Breast epithelium (tissue), 3 donors: Measurements from ENCODE around the gene ATP12A.

Experiments used
- POLR2A ChIP-seq: fragments of 450-650 bp; IDR thresholded peaks from one replicate; pipeline ENCODE4 v1.6.1; 2016; ENCODE audit warnings: antibody characterized with exemption, mild to moderate bottlenecking, moderate library complexity
- POLR2AphosphoS5 ChIP-seq, 3 donors: sonication (generic); formaldehyde crosslinking; IDR thresholded peaks; one replicate each; pipeline ENCODE4 v1.6.1; 2017; ENCODE audit warnings: antibody characterized with exemption in 3 of 3
- TF ChIP-seq, protein P1 (sequence below), 3 donors: fragments of 450-650 bp; IDR thresholded peaks; one replicate each; pipeline ENCODE4 v1.5.1; 2016 to 2017; ENCODE audit warnings: antibody characterized with exemption in 3 of 3, mild to moderate bottlenecking in 3 of 3, moderate library complexity in 3 of 3

DNA sequence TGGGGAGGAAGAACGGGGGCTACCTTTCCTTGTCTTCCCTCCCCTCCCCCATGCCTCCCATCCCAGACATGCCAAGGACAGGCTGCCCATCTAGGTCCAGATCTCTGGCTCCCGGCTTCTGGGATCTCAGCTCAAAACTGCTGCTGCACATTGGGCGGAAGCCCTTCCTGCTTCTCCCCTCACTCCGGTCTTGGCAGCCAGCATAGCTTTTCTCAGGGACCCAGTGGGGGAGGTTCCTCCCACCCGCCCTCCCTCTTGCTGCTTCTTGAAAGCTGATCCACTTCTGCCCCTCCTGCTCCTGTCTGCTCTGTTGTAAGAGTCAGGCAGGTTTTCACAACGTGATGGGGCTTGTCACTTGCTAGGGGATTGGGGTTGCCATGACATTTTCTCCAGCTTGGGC lies 62.1 kb downstream of the ATP12A start:
- TF ChIP-seq POLR2A: no peak
- TF ChIP-seq, protein P1, sequence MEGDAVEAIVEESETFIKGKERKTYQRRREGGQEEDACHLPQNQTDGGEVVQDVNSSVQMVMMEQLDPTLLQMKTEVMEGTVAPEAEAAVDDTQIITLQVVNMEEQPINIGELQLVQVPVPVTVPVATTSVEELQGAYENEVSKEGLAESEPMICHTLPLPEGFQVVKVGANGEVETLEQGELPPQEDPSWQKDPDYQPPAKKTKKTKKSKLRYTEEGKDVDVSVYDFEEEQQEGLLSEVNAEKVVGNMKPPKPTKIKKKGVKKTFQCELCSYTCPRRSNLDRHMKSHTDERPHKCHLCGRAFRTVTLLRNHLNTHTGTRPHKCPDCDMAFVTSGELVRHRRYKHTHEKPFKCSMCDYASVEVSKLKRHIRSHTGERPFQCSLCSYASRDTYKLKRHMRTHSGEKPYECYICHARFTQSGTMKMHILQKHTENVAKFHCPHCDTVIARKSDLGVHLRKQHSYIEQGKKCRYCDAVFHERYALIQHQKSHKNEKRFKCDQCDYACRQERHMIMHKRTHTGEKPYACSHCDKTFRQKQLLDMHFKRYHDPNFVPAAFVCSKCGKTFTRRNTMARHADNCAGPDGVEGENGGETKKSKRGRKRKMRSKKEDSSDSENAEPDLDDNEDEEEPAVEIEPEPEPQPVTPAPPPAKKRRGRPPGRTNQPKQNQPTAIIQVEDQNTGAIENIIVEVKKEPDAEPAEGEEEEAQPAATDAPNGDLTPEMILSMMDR (IDR thresholded peaks at IDR 0.05): no peak
- no peak for TF ChIP-seq POLR2AphosphoS5 (IDR thresholded peaks at IDR 0.05)
